ENCODE measurements around the gene SLC7A11. TPM values are rescaled to one million over a fixed set of nuclear protein-coding genes. Genes with fewer than 3 reads are reported as not detected.
"Not testable (repeated sequence)": the region's sequence is repeated elsewhere in the genome, so short reads cannot be mapped to it uniquely, and the experiment has no call there.

Gene SLC7A11
- total RNA-seq, 2 donors from 2014 or later, result 1.5 to 5.0 TPM

GRCh38 chr4:138242834-138243156 lies 646 bp upstream of the SLC7A11 start:
- Histone ChIP-seq H3K4me1 (no peaks in the 10 kb centered on the region), H3K27me3 (no peaks in the 10 kb centered on the region), H3K27ac (peak overlapping the region in 1 of 2 donors; percentile 31), H3K36me3 (no peaks in the 10 kb centered on the region), H3K4me3 (peak overlapping the region; percentile 25 to 31), H3K9me3 (no peaks in the 10 kb centered on the region)
- no peak for DNase-seq (ENCODE audit: low spot score)
- TF ChIP-seq CTCF (IDR thresholded peaks at IDR 0.05), result no peak

GRCh38 chr4:138241281-138242075 lies 671 bp downstream of the SLC7A11 start:
- H3K4me1 ChIP-seq, result no peaks in the 10 kb centered on the region
- no peaks in the 10 kb centered on the region for H3K36me3 ChIP-seq
- TF ChIP-seq CTCF (IDR thresholded peaks at IDR 0.05), result no peak
- H3K27ac ChIP-seq, result peak overlapping the region in 1 of 2 donors; percentile 54
- H3K4me3 ChIP-seq, result peak overlapping the region; percentile 25 to 31
- DNase-seq (ENCODE audit: low spot score), result no peak
- H3K27me3 ChIP-seq, result no peaks in the 10 kb centered on the region
- no peaks in the 10 kb centered on the region for H3K9me3 ChIP-seq

GRCh38 chr4:138239491-138239890 lies 2.7 kb downstream of the SLC7A11 start:
- no peak for DNase-seq (ENCODE audit: low spot score)
- Histone ChIP-seq H3K27me3 (no peaks in the 10 kb centered on the region), H3K4me1 (no peaks in the 10 kb centered on the region), H3K36me3 (no peaks in the 10 kb centered on the region), H3K9me3 (no peaks in the 10 kb centered on the region), H3K27ac (no peak overlapping the region), H3K4me3 (no peak overlapping the region)
- TF ChIP-seq CTCF (IDR thresholded peaks at IDR 0.05), result no peak

GRCh38 chr4:138238521-138239292 lies 3.4 kb downstream of the SLC7A11 start:
- Histone ChIP-seq H3K27me3 (no peaks in the 10 kb centered on the region), H3K4me3 (no peak overlapping the region), H3K27ac (no peak overlapping the region), H3K36me3 (no peaks in the 10 kb centered on the region), H3K4me1 (no peaks in the 10 kb centered on the region), H3K9me3 (no peaks in the 10 kb centered on the region)
- no peak for TF ChIP-seq CTCF (IDR thresholded peaks at IDR 0.05)
- no peak for DNase-seq (ENCODE audit: low spot score)

- H3K27me3 ChIP-seq; H3K4me3 ChIP-seq; H3K36me3 ChIP-seq; H3K27ac ChIP-seq; DNase-seq (ENCODE audit: low spot score); H3K9me3 ChIP-seq; H3K4me1 ChIP-seq: not testable (repeated sequence)
These were observed 5.0 kb downstream of the SLC7A11 start for GRCh38 chr4:138237132-138237531.

- no peaks in the 10 kb centered on the region for H3K9me3 ChIP-seq
- no peak overlapping the region for H3K4me3 ChIP-seq
- no peaks in the 10 kb centered on the region for H3K27me3 ChIP-seq
- no peaks in the 10 kb centered on the region for H3K4me1 ChIP-seq
- no peak for TF ChIP-seq CTCF (IDR thresholded peaks at IDR 0.05)
- H3K36me3 ChIP-seq, result no peaks in the 10 kb centered on the region
- H3K27ac ChIP-seq, result no peak overlapping the region
- DNase-seq (ENCODE audit: low spot score), result no peak
These were observed 6.1 kb downstream of the SLC7A11 start for GRCh38 chr4:138236037-138236436.
